ENCODE results near the gene GALNT2. TPM values are rescaled to one million over a fixed set of nuclear protein-coding genes. Genes with fewer than 3 reads are reported as not detected.
A peak's percentile ranks its signal among the peaks of the same experiment; 100 is the strongest.

GALNT2 gene
- polyA plus RNA-seq, 2 donors: 11.2 to 15.3 TPM

- WGBS, 2 donors: 71 to 79% methylated on average over 5 of the region's 5 CpGs
- Histone ChIP-seq H3K27ac (ENCODE audit: low read depth in 2 of 2, low read length in 1 of 2) (no peak overlapping the region), H3K27me3 (ENCODE audit: control insufficient read depth in 1 of 2, insufficient read depth in 2 of 2, low read length in 2 of 2) (no peaks in the 10 kb centered on the region), H3K9me3 (ENCODE audit: control insufficient read depth in 2 of 2, insufficient read depth in 1 of 2, low read depth in 1 of 2, low read length in 1 of 2) (no peaks in the 10 kb centered on the region), H3K36me3 (ENCODE audit: control insufficient read depth in 2 of 2, insufficient read depth in 2 of 2, low read length in 1 of 2) (no peaks in the 10 kb centered on the region), H3K4me1 (ENCODE audit: control insufficient read depth in 2 of 2, insufficient read depth in 2 of 2, low read length in 1 of 2) (no peaks in the 10 kb centered on the region), H3K4me3 (ENCODE audit: low read depth in 1 of 2, low read length in 2 of 2) (no peak overlapping the region)
Measured at GRCh38 chr1:230058626-230059025, 8.4 kb upstream of the GALNT2 start.

GRCh38 chr1:230061801-230062200 lies 5.2 kb upstream of the GALNT2 start:
- 84 to 93% methylated on average over 4 of the region's 4 CpGs for WGBS, 2 donors
- Histone ChIP-seq H3K27me3 (ENCODE audit: control insufficient read depth in 1 of 2, insufficient read depth in 2 of 2, low read length in 2 of 2) (no peaks in the 10 kb centered on the region), H3K27ac (ENCODE audit: low read depth in 2 of 2, low read length in 1 of 2) (no peak overlapping the region), H3K36me3 (ENCODE audit: control insufficient read depth in 2 of 2, insufficient read depth in 2 of 2, low read length in 1 of 2) (no peaks in the 10 kb centered on the region), H3K4me1 (ENCODE audit: control insufficient read depth in 2 of 2, insufficient read depth in 2 of 2, low read length in 1 of 2) (no peaks in the 10 kb centered on the region), H3K4me3 (ENCODE audit: low read depth in 1 of 2, low read length in 2 of 2) (no peak overlapping the region), H3K9me3 (ENCODE audit: control insufficient read depth in 2 of 2, insufficient read depth in 1 of 2, low read depth in 1 of 2, low read length in 1 of 2) (no peaks in the 10 kb centered on the region)

- Histone ChIP-seq H3K9me3 (ENCODE audit: control insufficient read depth in 2 of 2, insufficient read depth in 1 of 2, low read depth in 1 of 2, low read length in 1 of 2) (no peaks in the 10 kb centered on the region), H3K36me3 (ENCODE audit: control insufficient read depth in 2 of 2, insufficient read depth in 2 of 2, low read length in 1 of 2) (no peaks in the 10 kb centered on the region), H3K27ac (ENCODE audit: low read depth in 2 of 2, low read length in 1 of 2) (no peak overlapping the region), H3K4me1 (ENCODE audit: control insufficient read depth in 2 of 2, insufficient read depth in 2 of 2, low read length in 1 of 2) (no peaks in the 10 kb centered on the region), H3K27me3 (ENCODE audit: control insufficient read depth in 1 of 2, insufficient read depth in 2 of 2, low read length in 2 of 2) (no peaks in the 10 kb centered on the region), H3K4me3 (ENCODE audit: low read depth in 1 of 2, low read length in 2 of 2) (no peak overlapping the region)
- WGBS, 2 donors: 72 to 74% methylated on average over 4 of the region's 4 CpGs
Measured at GRCh38 chr1:230062521-230062920, 4.5 kb upstream of the GALNT2 start.

DNA sequence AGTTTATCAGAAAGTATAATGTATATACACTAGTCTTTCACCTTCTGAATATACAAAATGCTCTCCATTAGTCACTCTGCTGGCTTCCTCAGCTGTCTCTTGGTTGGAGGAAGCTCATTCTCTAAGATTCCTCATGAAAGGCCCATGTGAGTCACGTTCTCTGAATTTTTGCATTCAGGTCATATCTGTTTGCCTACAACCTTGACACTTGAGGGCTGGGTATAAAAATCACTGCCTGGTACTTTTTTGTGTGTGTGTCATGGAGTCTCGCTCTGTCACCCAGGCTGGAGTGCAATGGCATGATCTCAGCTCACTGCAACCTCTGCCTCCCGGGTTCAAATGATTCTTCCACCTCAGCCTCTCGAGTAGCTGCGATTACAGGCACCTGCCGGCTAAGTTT lies 2.8 kb upstream of the GALNT2 start:
- WGBS, 2 donors: 94 to 95% methylated on average over 6 of the region's 6 CpGs

GRCh38 chr1:230065161-230065560 lies 1.9 kb upstream of the GALNT2 start:
- Histone ChIP-seq H3K27ac (ENCODE audit: low read depth in 2 of 2, low read length in 1 of 2) (no peak overlapping the region), H3K4me3 (ENCODE audit: low read depth in 1 of 2, low read length in 2 of 2) (no peak overlapping the region), H3K4me1 (ENCODE audit: control insufficient read depth in 2 of 2, insufficient read depth in 2 of 2, low read length in 1 of 2) (peaks cover 0 to 2% of the 10 kb centered on the region in 2 donors), H3K36me3 (ENCODE audit: control insufficient read depth in 2 of 2, insufficient read depth in 2 of 2, low read length in 1 of 2) (no peaks in the 10 kb centered on the region), H3K9me3 (ENCODE audit: control insufficient read depth in 2 of 2, insufficient read depth in 1 of 2, low read depth in 1 of 2, low read length in 1 of 2) (no peaks in the 10 kb centered on the region), H3K27me3 (ENCODE audit: control insufficient read depth in 1 of 2, insufficient read depth in 2 of 2, low read length in 2 of 2) (no peaks in the 10 kb centered on the region)
- WGBS, 2 donors: 81 to 91% methylated on average over 2 of the region's 2 CpGs

More for the DNA sequence above, 2.8 kb upstream of the GALNT2 start:
- no peaks in the 10 kb centered on the region for H3K36me3 ChIP-seq (ENCODE audit: control insufficient read depth in 2 of 2, insufficient read depth in 2 of 2, low read length in 1 of 2)
- no peaks in the 10 kb centered on the region for H3K27me3 ChIP-seq (ENCODE audit: control insufficient read depth in 1 of 2, insufficient read depth in 2 of 2, low read length in 2 of 2)
- no peak overlapping the region for H3K4me3 ChIP-seq (ENCODE audit: low read depth in 1 of 2, low read length in 2 of 2)
- H3K4me1 ChIP-seq (ENCODE audit: control insufficient read depth in 2 of 2, insufficient read depth in 2 of 2, low read length in 1 of 2): peaks cover 0 to 2% of the 10 kb centered on the region in 2 donors
- H3K9me3 ChIP-seq (ENCODE audit: control insufficient read depth in 2 of 2, insufficient read depth in 1 of 2, low read depth in 1 of 2, low read length in 1 of 2): no peaks in the 10 kb centered on the region
- H3K27ac ChIP-seq (ENCODE audit: low read depth in 2 of 2, low read length in 1 of 2): no peak overlapping the region

- H3K4me1 ChIP-seq (ENCODE audit: control insufficient read depth in 2 of 2, insufficient read depth in 2 of 2, low read length in 1 of 2): peaks cover 0 to 2% of the 10 kb centered on the region in 2 donors
- H3K36me3 ChIP-seq (ENCODE audit: control insufficient read depth in 2 of 2, insufficient read depth in 2 of 2, low read length in 1 of 2): no peaks in the 10 kb centered on the region
- H3K4me3 ChIP-seq (ENCODE audit: low read depth in 1 of 2, low read length in 2 of 2): no peak overlapping the region
- 49 to 74% methylated on average over 2 of the region's 2 CpGs for WGBS, 2 donors
- H3K27ac ChIP-seq (ENCODE audit: low read depth in 2 of 2, low read length in 1 of 2): no peak overlapping the region
- H3K27me3 ChIP-seq (ENCODE audit: control insufficient read depth in 1 of 2, insufficient read depth in 2 of 2, low read length in 2 of 2): no peaks in the 10 kb centered on the region
- H3K9me3 ChIP-seq (ENCODE audit: control insufficient read depth in 2 of 2, insufficient read depth in 1 of 2, low read depth in 1 of 2, low read length in 1 of 2): no peaks in the 10 kb centered on the region
Measured at GRCh38 chr1:230065571-230065970, 1.5 kb upstream of the GALNT2 start.

GRCh38 chr1:230066031-230066430 lies 1.0 kb upstream of the GALNT2 start:
- 35 to 36% methylated on average over 8 of the region's 8 CpGs for WGBS, 2 donors
- Histone ChIP-seq H3K9me3 (ENCODE audit: control insufficient read depth in 2 of 2, insufficient read depth in 1 of 2, low read depth in 1 of 2, low read length in 1 of 2) (no peaks in the 10 kb centered on the region), H3K36me3 (ENCODE audit: control insufficient read depth in 2 of 2, insufficient read depth in 2 of 2, low read length in 1 of 2) (no peaks in the 10 kb centered on the region), H3K4me1 (ENCODE audit: control insufficient read depth in 2 of 2, insufficient read depth in 2 of 2, low read length in 1 of 2) (peaks cover 0 to 2% of the 10 kb centered on the region in 2 donors), H3K27ac (ENCODE audit: low read depth in 2 of 2, low read length in 1 of 2) (peak overlapping the region in 1 of 2 donors; percentile 8), H3K4me3 (ENCODE audit: low read depth in 1 of 2, low read length in 2 of 2) (peak overlapping the region in 1 of 2 donors; percentile 96), H3K27me3 (ENCODE audit: control insufficient read depth in 1 of 2, insufficient read depth in 2 of 2, low read length in 2 of 2) (no peaks in the 10 kb centered on the region)

GRCh38 chr1:230067419-230067870 lies 407 bp downstream of the GALNT2 start:
- WGBS, 2 donors: 1% methylated on average over 34 to 44 of the region's 44 CpGs
- peak overlapping the region; percentile 87 to 88 for H3K27ac ChIP-seq (ENCODE audit: low read depth in 2 of 2, low read length in 1 of 2)
- no peaks in the 10 kb centered on the region for H3K36me3 ChIP-seq (ENCODE audit: control insufficient read depth in 2 of 2, insufficient read depth in 2 of 2, low read length in 1 of 2)
- peaks cover 0 to 2% of the 10 kb centered on the region in 2 donors for H3K4me1 ChIP-seq (ENCODE audit: control insufficient read depth in 2 of 2, insufficient read depth in 2 of 2, low read length in 1 of 2)
- no peaks in the 10 kb centered on the region for H3K9me3 ChIP-seq (ENCODE audit: control insufficient read depth in 2 of 2, insufficient read depth in 1 of 2, low read depth in 1 of 2, low read length in 1 of 2)
- H3K4me3 ChIP-seq (ENCODE audit: low read depth in 1 of 2, low read length in 2 of 2): peak overlapping the region; percentile 69 to 96
- no peaks in the 10 kb centered on the region for H3K27me3 ChIP-seq (ENCODE audit: control insufficient read depth in 1 of 2, insufficient read depth in 2 of 2, low read length in 2 of 2)

GRCh38 chr1:230067871-230068620 lies 1.0 kb downstream of the GALNT2 start:
- Histone ChIP-seq H3K36me3 (ENCODE audit: control insufficient read depth in 2 of 2, insufficient read depth in 2 of 2, low read length in 1 of 2) (no peaks in the 10 kb centered on the region), H3K27ac (ENCODE audit: low read depth in 2 of 2, low read length in 1 of 2) (peak overlapping the region; percentile 87 to 88), H3K27me3 (ENCODE audit: control insufficient read depth in 1 of 2, insufficient read depth in 2 of 2, low read length in 2 of 2) (no peaks in the 10 kb centered on the region), H3K9me3 (ENCODE audit: control insufficient read depth in 2 of 2, insufficient read depth in 1 of 2, low read depth in 1 of 2, low read length in 1 of 2) (no peaks in the 10 kb centered on the region), H3K4me3 (ENCODE audit: low read depth in 1 of 2, low read length in 2 of 2) (peak overlapping the region; percentile 69 to 96), H3K4me1 (ENCODE audit: control insufficient read depth in 2 of 2, insufficient read depth in 2 of 2, low read length in 1 of 2) (peaks cover 0 to 7% of the 10 kb centered on the region in 2 donors)
- 0% methylated on average over 55 to 59 of the region's 59 CpGs for WGBS, 2 donors

DNA sequence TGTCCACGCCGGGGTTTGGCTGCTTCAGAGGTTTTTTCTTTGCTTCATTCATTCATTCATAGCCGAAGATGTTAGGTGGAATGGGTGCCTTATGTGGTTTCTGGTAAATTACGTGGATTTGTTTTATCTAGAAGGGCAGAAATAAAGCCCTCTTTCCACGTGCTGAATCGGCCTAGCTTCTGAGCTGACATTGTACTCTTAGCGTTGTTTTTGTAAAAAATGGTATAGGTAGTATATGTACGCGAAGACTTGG lies 1.5 kb downstream of the GALNT2 start:
- no peaks in the 10 kb centered on the region for H3K36me3 ChIP-seq (ENCODE audit: control insufficient read depth in 2 of 2, insufficient read depth in 2 of 2, low read length in 1 of 2)
- no peaks in the 10 kb centered on the region for H3K9me3 ChIP-seq (ENCODE audit: control insufficient read depth in 2 of 2, insufficient read depth in 1 of 2, low read depth in 1 of 2, low read length in 1 of 2)
- peak overlapping the region; percentile 18 to 96 for H3K4me3 ChIP-seq (ENCODE audit: low read depth in 1 of 2, low read length in 2 of 2)
- peaks cover under 1 to 9% of the 10 kb centered on the region in 2 donors for H3K4me1 ChIP-seq (ENCODE audit: control insufficient read depth in 2 of 2, insufficient read depth in 2 of 2, low read length in 1 of 2)
- H3K27me3 ChIP-seq (ENCODE audit: control insufficient read depth in 1 of 2, insufficient read depth in 2 of 2, low read length in 2 of 2): no peaks in the 10 kb centered on the region
- 8 to 16% methylated on average over 9 of the region's 9 CpGs for WGBS, 2 donors
- peak overlapping the region in 1 of 2 donors; percentile 49 for H3K27ac ChIP-seq (ENCODE audit: low read depth in 2 of 2, low read length in 1 of 2)
